Right atrium auricular region (tissue), 2 donors: ENCODE data around the gene RGS11. TPM values are rescaled to one million over a fixed set of nuclear protein-coding genes. Genes with fewer than 3 reads are reported as not detected.
A peak's percentile ranks its signal among the peaks of the same experiment; 100 is the strongest.
"Not testable (repeated sequence)": the region's sequence is repeated elsewhere in the genome, so short reads cannot be mapped to it uniquely, and the experiment has no call there.

ENCODE experiments used
- DNase-seq: peaks from one replicate; pipeline ENCODE4 v3.0.0-alpha.2; 2019; ENCODE audit warnings: low spot score
- H3K27ac ChIP-seq, 2 donors: fragments of 200-600 bp; sonication (generic); 1 replicate in 1 of 2; 2 replicates in 1 of 2; pipeline ENCODE4 v1.5.1; 2016 to 2019
- H3K27me3 ChIP-seq, 2 donors: fragments of 200-600 bp; sonication (generic); one replicate each; pipeline versions ENCODE4 v1.5.1 to v1.6.0; 2017 to 2019
- H3K36me3 ChIP-seq: fragments of 200-600 bp; sonication (generic); one replicate; pipeline ENCODE4 v1.5.1; 2016
- H3K4me1 ChIP-seq, 2 donors: fragments of 200-600 bp; sonication (generic); one replicate each; pipeline versions ENCODE4 v1.5.1 to v1.6.0; 2017 to 2019
- H3K4me3 ChIP-seq, 2 donors: fragments of 200-600 bp; sonication (generic); 1 replicate in 1 of 2; 2 replicates in 1 of 2; pipeline ENCODE4 v1.5.1; 2017 to 2019; ENCODE audit warnings: mild to moderate bottlenecking in 1 of 2, moderate library complexity in 1 of 2
- H3K9me3 ChIP-seq, 2 donors: fragments of 200-600 bp; sonication (generic); one replicate each; pipeline ENCODE4 v1.5.1; 2019
- CTCF ChIP-seq, 2 donors: fragments of 200-600 bp; sonication (generic); IDR thresholded peaks; one replicate each; pipeline ENCODE4 v1.5.1; 2019; ENCODE audit warnings: antibody characterized with exemption in 2 of 2
- total RNA-seq, 2 donors: library from RNA; depleted of rRNA; stranded (reverse); fragments of >200 nt; gene quantifications; one replicate each; pipeline ENCODE4 v1.1.0, GENCODE V29; 2016

The RGS11 gene
- total RNA-seq, 2 donors from 2014 or later: 8.3 to 9.0 TPM

- Histone ChIP-seq H3K4me3 (peak within 1 kb of the TSS; percentile 87), H3K27ac (peak within 1 kb of the TSS; percentile 98 to 99), H3K9me3 (no peaks in the 10 kb centered on the region), H3K36me3 (no peaks in the 10 kb centered on the region), H3K27me3 (no peaks in the 10 kb centered on the region), H3K4me1 (peaks cover 0 to 19% of the 10 kb centered on the region in 2 donors)
- TF ChIP-seq CTCF (IDR thresholded peaks at IDR 0.05): peak in 1 of 2 donors; percentile 50
- peak; percentile 95 for DNase-seq
These were observed 41.1 kb downstream of the RGS11 start, which contains the start of gene FAM234A for GRCh38 chr16:234468-235305. TSS of gene FAM234A (plus strand) at chr16:234821. CDS start at chr16:254414, 19,593 bp downstream.

DNA sequence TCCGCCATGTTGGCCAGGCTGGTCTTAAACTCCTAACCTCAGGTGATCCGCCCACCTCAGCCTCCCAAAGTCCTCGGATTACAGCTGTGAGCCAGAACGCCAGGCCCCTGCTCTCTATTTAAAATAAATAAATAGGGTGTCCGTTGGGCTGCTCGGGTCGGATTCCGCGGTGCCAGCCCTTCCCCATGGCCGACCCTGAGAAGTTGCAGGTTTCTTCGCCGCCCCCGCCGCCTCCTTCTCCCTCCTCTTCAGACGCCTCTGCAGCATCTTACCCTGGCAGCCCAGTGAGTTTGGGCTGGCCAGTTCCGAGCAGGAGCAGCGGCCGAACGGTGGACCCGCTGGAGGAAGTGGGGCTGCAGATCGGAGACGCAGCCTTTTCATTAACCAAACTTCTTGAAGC, 44.8 kb downstream of the RGS11 start:
- Histone ChIP-seq H3K27ac (no peak overlapping the region), H3K4me1 (peaks cover 0 to 26% of the 10 kb centered on the region in 2 donors), H3K36me3 (peaks cover 22% of the 10 kb centered on the region), H3K27me3 (no peaks in the 10 kb centered on the region), H3K4me3 (no peak overlapping the region), H3K9me3 (no peaks in the 10 kb centered on the region)
- no peak for DNase-seq
- no peak for TF ChIP-seq CTCF (IDR thresholded peaks at IDR 0.05)

DNA sequence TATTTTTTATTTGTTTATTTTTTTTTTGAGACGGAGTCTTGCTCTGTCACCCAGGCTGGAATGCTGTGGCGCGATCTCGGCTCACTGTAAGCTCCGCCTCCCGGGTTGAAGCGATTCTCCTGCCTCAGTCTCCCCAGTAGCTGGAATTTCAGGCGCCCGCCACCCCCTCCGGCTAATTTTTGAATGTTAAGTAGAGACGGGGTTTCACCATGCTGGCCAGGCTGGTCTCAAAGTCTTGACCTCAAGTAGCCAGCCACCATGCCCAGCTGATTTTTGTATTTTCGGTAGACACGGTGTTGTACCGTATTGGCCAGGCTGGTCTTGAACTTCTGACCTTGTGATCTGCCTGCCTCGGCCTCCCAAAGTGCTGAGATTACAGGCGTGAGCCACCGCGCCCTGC, 45.4 kb downstream of the RGS11 start:
- not testable (repeated sequence) for H3K27me3 ChIP-seq, H3K27ac ChIP-seq, DNase-seq, H3K4me3 ChIP-seq, H3K9me3 ChIP-seq
- peaks cover 0 to 20% of the 10 kb centered on the region in 2 donors for H3K4me1 ChIP-seq
- peaks cover 26% of the 10 kb centered on the region for H3K36me3 ChIP-seq

- Histone ChIP-seq H3K4me3 (peak overlapping the region; percentile 91 to 95), H3K4me1 (peaks cover 0 to 20% of the 10 kb centered on the region in 2 donors), H3K27ac (peak overlapping the region; percentile 96 to 99), H3K9me3 (no peaks in the 10 kb centered on the region), H3K36me3 (peaks cover 31% of the 10 kb centered on the region), H3K27me3 (no peaks in the 10 kb centered on the region)
- no peak for DNase-seq
- no peak for TF ChIP-seq CTCF (IDR thresholded peaks at IDR 0.05)
These were observed 45.9 kb downstream of the RGS11 start for GRCh38 chr16:229731-230281.

DNA sequence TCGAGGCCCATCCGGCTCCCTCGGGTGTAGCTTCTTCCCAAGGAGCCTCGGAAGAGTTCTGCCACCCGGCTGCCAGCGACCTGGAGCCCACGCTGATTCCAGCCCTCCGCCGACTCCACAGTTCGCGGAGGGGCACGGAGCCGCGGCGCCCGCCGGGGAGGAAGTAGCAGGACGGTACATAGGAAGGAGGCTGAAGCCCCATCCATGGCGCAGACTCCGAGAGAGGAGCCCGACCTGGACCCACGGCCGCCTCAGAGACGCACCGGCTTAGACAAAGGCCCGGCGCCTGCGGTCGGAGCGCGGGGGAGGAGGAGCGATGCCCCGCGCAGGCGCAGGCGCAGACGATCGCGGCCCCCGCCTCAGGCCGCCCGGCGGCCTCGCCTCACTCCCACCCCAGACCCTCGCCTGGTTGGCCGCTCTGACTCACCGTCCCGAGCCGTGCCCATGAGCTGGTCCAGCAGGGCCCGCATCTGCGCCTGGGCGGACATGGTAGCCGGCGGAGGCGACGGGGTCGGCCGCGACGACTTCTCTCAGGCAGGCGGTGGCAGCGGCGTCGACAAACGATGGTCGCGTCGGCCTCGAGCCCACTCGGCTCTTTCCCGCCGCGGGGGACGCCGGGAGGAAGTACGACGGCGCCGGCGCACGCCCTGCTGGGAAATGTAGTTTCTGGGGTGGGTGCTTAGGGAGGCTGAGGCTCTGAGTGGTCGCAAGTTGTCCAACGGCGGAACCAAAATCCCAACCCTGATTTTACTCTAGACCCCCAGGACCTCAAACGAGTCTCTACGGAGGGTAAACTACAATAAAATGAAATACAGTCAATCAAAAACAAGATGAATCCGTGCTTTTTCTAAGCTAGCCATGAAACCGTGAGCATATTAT, 46.7 kb downstream of the RGS11 start, which contains the start of gene LUC7L:
Gene LUC7L (minus strand): TSS at position 598 of the 879 bp plus-strand sequence. CDS start 110 bp downstream, at position 488.
- H3K36me3 ChIP-seq: peaks cover 38% of the 10 kb centered on the region
- peak within 1 kb of the TSS; percentile 91 to 95 for H3K4me3 ChIP-seq
- no peaks in the 10 kb centered on the region for H3K27me3 ChIP-seq
- no peaks in the 10 kb centered on the region for H3K9me3 ChIP-seq
- no peak for TF ChIP-seq CTCF (IDR thresholded peaks at IDR 0.05)
- H3K27ac ChIP-seq: peak within 1 kb of the TSS; percentile 96 to 99
- H3K4me1 ChIP-seq: peaks cover 0 to 20% of the 10 kb centered on the region in 2 donors
- DNase-seq: peak; percentile 88
